Measurements from ENCODE around the gene APOO.

DNA sequence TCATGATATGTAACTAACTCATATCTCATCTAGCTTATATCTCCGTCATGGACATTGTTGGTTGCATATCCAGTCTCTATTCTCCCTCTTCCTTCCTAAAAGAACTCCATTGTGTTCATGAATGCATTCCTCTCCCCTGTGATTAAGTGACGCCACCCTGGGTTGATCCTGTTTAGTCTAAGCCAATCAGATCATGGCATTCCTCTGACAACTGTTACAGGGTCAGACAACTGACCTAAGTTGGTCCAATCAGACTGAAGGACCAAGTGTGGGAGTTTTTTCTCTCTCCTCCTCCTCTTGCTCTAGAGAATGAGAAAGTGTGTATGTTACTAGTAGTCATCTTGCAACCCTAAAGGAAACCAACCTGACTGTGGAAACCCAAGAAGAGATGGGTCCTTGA, 3.6 kb downstream of the APOO start:
- TF ChIP-seq, protein P1, sequence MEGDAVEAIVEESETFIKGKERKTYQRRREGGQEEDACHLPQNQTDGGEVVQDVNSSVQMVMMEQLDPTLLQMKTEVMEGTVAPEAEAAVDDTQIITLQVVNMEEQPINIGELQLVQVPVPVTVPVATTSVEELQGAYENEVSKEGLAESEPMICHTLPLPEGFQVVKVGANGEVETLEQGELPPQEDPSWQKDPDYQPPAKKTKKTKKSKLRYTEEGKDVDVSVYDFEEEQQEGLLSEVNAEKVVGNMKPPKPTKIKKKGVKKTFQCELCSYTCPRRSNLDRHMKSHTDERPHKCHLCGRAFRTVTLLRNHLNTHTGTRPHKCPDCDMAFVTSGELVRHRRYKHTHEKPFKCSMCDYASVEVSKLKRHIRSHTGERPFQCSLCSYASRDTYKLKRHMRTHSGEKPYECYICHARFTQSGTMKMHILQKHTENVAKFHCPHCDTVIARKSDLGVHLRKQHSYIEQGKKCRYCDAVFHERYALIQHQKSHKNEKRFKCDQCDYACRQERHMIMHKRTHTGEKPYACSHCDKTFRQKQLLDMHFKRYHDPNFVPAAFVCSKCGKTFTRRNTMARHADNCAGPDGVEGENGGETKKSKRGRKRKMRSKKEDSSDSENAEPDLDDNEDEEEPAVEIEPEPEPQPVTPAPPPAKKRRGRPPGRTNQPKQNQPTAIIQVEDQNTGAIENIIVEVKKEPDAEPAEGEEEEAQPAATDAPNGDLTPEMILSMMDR (conservative IDR thresholded peaks at IDR 0.05): no peak
- no peak for TF ChIP-seq EZH2 (IDR thresholded peaks at IDR 0.05; ENCODE audit: low read depth)

Measured in PC-9 (cell line).